HUES64 (cell line): Measurements from ENCODE around the gene KIF14.

Source experiments
- H3K27ac ChIP-seq: 2 replicates; pipeline ENCODE4 v1.7.0; 2013; ENCODE audit warnings: low read depth, low read length, inconsistent platforms
- H3K27me3 ChIP-seq: 2 replicates; pipeline ENCODE4 v1.6.1; 2013; ENCODE audit warnings: mild to moderate bottlenecking, low read length; ENCODE audit not compliant: insufficient read depth
- H3K36me3 ChIP-seq: 2 replicates; pipeline ENCODE4 v1.6.1; 2013; ENCODE audit warnings: mild to moderate bottlenecking, low read length; ENCODE audit not compliant: insufficient read depth
- H3K4me1 ChIP-seq: 2 replicates; pipeline ENCODE4 v1.6.1; 2013; ENCODE audit warnings: mild to moderate bottlenecking, low read length, moderate library complexity; ENCODE audit not compliant: insufficient read depth
- H3K4me3 ChIP-seq: 2 replicates; pipeline ENCODE4 v1.5.1; 2013; ENCODE audit warnings: mild to moderate bottlenecking, low read length, moderate library complexity
- H3K9ac ChIP-seq: 2 replicates; pipeline ENCODE4 v1.6.1; 2013; ENCODE audit warnings: mild to moderate bottlenecking, low read depth, low read length
- H3K9me3 ChIP-seq: 2 replicates; pipeline ENCODE4 v1.6.1; 2013; ENCODE audit warnings: low read depth, low read length; ENCODE audit not compliant: insufficient read depth
- WGBS: fragments of 150-250, 120-280 bp; methylation state at CpG from one replicate; pipeline ENCODE4 v1.1.7; 2013; ENCODE audit warnings: missing lambda C conversion rate; 5-methylcytosine and 5-hydroxymethylcytosine counted together

Gene KIF14

DNA sequence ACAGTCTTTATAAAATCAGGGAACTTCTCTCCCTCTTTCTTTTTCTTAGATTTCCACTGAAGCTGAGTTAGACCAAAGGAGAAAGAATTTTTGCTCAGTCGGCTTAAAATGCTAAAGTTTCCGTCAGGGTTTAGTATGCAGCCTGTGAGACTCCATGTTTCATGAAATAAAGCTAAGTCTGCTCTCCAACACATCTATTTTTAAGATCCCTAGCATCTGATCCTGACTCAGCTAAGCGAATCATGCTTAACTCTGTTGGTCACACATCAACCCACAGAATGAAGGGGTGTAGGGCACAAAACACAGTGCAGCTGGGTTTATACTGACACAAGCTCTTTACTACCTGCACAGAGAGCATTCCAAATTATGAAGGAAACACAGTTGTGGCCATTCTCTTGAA is 108.4 kb downstream of the KIF14 start:
- no peak overlapping the region for H3K4me3 ChIP-seq
- H3K27ac ChIP-seq: no peak overlapping the region
- H3K27me3 ChIP-seq: no peaks in the 10 kb centered on the region
- H3K9me3 ChIP-seq: no peaks in the 10 kb centered on the region
- no peak overlapping the region for H3K9ac ChIP-seq
- WGBS: 93% methylated on average over 3 of the region's 3 CpGs
- H3K4me1 ChIP-seq: 0 out of 2 replicates have a peak, but pooled peaks cover 3% of the 10 kb centered on the region
- H3K36me3 ChIP-seq: no peaks in the 10 kb centered on the region

DNA sequence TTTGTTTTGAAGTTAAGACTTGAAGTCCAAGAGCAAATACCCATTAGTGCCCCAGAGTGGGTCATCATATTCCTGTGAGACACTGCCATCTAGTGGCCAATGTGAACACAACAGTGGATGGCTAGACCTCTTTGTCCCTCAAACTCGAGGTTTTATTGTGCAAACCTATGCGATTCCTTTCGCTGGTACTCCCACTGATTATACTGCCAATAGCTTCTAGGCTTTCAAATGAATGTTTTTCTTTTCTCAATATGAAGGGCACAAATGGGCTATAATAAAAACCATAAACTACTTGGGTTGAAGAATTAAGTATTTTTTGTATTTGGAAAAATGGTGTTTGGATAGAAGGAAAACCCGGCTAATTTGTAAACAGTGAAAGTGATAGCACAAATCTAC is 110.3 kb downstream of the KIF14 start:
- WGBS: 34% methylated on average over 4 of the region's 4 CpGs
- 0 out of 2 replicates have a peak, but pooled peaks cover under 1% of the 10 kb centered on the region for H3K4me1 ChIP-seq
- H3K36me3 ChIP-seq: no peaks in the 10 kb centered on the region
- no peak overlapping the region for H3K9ac ChIP-seq
- H3K9me3 ChIP-seq: no peaks in the 10 kb centered on the region
- H3K27ac ChIP-seq: no peak overlapping the region
- H3K4me3 ChIP-seq: no peak overlapping the region
- no peaks in the 10 kb centered on the region for H3K27me3 ChIP-seq

GRCh38 chr1:200506471-200506870 is 114.1 kb downstream of the KIF14 start:
- Histone ChIP-seq H3K9me3 (no peaks in the 10 kb centered on the region), H3K36me3 (no peaks in the 10 kb centered on the region), H3K27ac (no peak overlapping the region), H3K4me3 (no peak overlapping the region), H3K27me3 (no peaks in the 10 kb centered on the region; the same call in 1 of the 2 replicates), H3K9ac (no peak overlapping the region), H3K4me1 (no peaks in the 10 kb centered on the region)
- WGBS: 91% methylated on average over 12 of the region's 12 CpGs

GRCh38 chr1:200505257-200505656 is 115.3 kb downstream of the KIF14 start:
- no peak overlapping the region for H3K4me3 ChIP-seq
- H3K9me3 ChIP-seq: no peaks in the 10 kb centered on the region
- no peak overlapping the region for H3K27ac ChIP-seq
- WGBS: 92% methylated on average over 1 of the region's 1 CpG
- no peaks in the 10 kb centered on the region; the same call in 1 of the 2 replicates for H3K27me3 ChIP-seq
- no peaks in the 10 kb centered on the region for H3K4me1 ChIP-seq
- no peak overlapping the region for H3K9ac ChIP-seq
- no peaks in the 10 kb centered on the region for H3K36me3 ChIP-seq
